GM18505 (cell line): ENCODE measurements around the gene BNIP2.
"Not testable (repeated sequence)": the region's sequence is repeated elsewhere in the genome, so short reads cannot be mapped to it uniquely, and the experiment has no call there.

Experiments used
- ATAC-seq: cut with Tn5 transposase; IDR thresholded peaks from one replicate; pipeline ENCODE4 v1.9.1; 2021; ENCODE audit not compliant: unreplicated experiment
- POLR2A ChIP-seq: IDR thresholded peaks from 4 replicates; pipeline ENCODE4 v1.6.1; 2011; ENCODE audit warnings: borderline replicate concordance; ENCODE audit not compliant: insufficient read depth, insufficient read length; ENCODE audit errors: extremely low read depth

The BNIP2 gene

GRCh38 chr15:59642351-59642750 lies 46.8 kb downstream of the BNIP2 start:
- TF ChIP-seq POLR2A: no peak
- ATAC-seq: no peak

GRCh38 chr15:59637507-59637906 lies 51.6 kb downstream of the BNIP2 start:
- not testable (repeated sequence) for ATAC-seq

DNA sequence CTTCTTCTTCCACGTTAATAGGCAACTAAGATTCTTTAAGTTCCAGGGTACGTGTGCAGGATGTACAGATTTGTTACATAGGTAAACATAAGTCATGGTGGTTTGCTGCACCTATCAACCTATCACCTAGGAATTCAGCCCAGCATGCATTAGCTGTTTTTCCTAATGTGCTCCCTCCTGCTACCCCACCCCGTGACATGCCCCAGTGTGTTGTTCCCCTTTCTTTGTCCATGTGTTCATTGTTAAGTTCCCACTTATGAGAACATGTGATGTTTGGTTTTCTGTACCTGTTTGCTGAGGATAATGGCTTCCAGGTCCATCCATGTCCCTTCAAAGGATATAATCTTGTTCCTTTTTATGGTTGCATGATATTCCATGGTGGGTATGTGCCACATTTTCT lies 52.9 kb downstream of the BNIP2 start:
- no peak for TF ChIP-seq POLR2A
- no peak for ATAC-seq

DNA sequence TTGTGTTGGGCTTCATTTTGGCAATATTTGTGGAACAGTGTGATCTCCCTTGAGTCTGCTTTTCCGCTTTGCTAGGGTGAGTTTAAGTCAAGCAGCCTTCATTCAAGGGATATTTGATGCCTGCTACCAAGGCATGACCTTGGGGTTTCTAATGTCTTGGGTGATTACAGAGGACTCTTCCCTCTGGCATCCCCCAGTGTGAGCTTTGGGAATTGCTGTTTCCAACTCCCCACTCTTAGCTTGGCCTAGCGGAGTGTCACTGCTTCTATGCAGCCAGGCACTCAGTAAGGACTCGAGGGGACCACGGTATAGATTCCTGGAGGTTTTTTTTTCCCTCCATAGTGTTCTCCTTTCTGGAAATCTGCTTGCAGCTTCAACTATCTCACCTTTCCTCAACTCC lies 56.4 kb downstream of the BNIP2 start:
- no peak for TF ChIP-seq POLR2A
- no peak for ATAC-seq

GRCh38 chr15:59622289-59622688 lies 66.8 kb downstream of the BNIP2 start:
- no peak for ATAC-seq

DNA sequence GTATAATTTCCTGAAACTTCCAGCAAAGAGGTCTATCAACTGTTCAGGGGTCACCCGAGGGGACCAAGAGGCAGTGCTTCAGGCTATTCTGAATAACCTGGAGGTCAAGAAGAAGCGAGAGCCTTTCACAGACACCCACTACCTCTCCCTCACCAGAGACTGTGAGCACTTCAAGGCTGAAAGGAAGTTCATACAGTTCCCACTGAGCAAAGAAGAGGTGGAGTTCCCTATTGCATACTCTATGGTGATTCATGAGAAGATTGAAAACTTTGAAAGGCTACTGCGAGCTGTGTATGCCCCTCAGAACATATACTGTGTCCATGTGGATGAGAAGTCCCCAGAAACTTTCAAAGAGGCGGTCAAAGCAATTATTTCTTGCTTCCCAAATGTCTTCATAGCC lies 70.7 kb downstream of the BNIP2 start:
- ATAC-seq: no peak
- no peak for TF ChIP-seq POLR2A

More at GRCh38 chr15:59622289-59622688, 66.8 kb downstream of the BNIP2 start:
- TF ChIP-seq POLR2A: no peak

- no peak for TF ChIP-seq POLR2A
- no peak for ATAC-seq
Measured at GRCh38 chr15:59616379-59616778, 72.7 kb downstream of the BNIP2 start.

DNA sequence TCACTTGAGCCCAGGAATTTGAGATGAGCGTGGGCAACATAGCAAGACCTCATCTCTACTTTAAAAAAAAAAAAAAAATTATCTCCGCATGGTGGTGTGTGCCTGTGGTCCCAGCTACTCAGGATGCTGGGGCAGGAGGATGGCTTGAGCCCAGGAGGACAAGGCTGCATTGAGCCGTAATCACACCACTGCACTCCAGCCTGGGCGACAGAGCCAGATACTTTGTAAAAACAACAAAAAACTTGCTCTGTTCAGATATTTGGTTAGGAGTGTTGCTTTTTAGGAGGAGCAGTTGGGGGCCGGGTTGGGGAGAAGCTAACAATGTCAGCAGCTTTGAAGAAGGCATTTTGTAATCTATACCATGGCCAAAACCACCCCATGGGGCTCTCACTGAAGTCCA lies 73.5 kb downstream of the BNIP2 start:
- TF ChIP-seq POLR2A: no peak
- no peak for ATAC-seq

DNA sequence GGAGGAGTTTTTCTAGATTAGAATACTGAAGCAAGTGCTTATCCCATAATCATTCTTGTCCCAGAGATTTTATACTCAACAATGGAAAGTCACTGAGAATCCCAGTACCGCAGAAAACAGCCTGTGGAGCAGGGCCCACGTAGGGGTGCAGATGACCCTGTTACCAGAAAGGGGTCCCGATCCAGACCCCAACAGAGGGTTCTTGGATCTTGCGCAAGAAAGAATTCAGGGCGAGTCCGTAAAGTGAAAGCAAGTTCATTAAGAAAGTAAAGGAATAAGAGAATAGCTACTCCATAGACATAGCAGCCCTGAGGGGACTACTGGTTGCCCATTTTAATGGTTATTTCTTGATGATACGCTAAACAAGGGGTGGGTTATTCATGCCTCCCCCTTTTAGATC lies 75.0 kb downstream of the BNIP2 start:
- no peak for ATAC-seq

DNA sequence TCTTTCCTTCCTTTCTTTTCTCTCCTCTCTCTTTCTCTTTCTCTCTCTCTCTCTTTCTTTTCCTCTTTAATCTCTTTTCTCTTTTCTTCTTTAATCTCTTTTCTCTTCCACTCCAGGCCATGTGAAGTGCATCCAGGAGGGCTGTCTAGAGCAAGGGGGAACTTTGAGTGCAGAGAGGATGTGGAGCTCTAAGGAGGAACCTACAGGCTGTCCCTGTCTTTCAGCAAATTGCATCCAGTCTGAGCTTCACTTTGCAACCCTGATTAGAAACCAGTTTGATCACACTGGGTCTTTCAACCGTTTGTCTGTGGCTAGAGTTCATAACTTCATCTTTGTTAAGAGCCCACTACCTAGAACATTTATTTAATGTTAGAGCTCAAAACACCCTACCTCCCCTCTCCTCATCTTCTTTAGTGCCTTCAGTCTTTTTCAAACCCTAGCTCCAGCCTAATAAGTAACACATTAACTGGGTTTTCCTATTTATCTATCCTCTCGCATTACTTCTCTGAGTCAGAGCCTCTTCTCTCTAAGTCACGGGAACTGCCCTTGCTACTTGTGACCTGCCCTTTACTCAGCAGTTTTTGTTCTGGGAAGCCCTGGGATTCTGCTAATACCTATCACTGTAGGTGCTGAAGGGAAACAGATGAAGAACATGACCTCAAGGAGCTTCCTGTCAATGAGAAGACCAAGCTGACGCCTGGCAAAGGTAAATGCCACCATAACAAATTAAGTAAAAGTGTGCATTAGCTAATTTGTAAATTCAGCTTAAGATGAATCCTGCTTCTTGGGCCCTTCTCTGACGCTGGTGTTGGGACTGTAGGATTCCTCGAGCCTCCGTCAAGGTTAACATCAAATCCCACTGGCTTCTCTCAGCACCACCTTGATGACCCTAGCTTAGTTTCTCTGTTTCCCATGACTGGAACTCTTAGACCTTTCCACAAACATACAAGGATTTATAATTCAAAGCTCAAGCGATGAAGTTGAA lies 77.6 kb downstream of the BNIP2 start, which contains the start of gene GCNT3:
Gene GCNT3, plus strand, starts transcription at position 508 of the 985 bp plus-strand sequence. CDS start 6,456 bp downstream, outside the sequence.
- ATAC-seq: no peak
- no peak for TF ChIP-seq POLR2A

More for the DNA sequence above, 75.0 kb downstream of the BNIP2 start:
- no peak for TF ChIP-seq POLR2A

DNA sequence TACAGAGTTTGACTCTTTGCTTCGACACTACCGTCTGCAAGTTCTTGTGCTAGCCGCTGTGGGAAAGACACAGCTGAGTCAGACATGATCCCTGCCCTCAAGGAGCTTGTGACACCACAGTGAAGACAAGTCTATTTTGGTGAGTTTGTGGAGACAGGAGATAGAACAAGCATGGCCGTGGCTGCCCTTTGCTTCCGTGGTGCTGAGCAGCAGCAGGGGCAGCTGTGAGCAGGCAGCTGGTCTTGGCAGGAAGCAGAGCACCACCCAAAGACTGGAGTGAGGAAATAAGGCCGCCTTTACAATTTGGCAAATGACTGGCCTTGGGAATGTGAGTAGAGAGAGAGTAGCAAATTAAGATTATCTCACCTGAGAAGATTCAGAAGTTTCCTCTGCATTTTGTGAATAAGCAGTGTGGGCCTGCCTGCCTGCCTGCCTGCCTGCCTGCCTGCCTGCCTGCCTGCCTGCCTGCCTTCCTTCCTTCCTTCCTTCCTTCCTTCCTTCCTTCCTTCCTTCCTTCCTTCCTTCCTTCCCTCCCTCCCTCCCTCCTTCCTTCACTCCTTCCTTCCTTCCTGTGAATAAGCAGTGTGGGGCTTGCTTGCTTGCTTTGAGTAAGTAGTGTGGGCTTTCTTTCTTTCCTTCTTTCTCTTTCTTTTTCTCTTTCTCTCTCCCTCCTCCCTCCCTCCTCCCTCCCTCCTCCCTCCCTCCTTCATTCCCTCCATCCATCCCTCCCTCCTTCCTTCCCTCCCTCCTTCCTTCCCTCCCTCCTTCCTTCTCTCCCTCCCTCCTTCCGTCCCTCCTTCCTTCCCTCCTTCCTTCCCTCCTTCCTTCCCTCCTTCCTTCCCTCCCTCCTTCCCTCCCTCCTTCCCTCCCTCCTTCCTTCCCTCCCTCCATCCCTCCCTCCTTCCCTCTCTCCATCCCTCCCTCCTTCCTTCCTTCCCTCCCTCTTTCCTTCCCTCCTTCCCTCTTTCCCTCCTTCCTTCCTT lies 79.1 kb downstream of the BNIP2 start:
- ATAC-seq: no peak
- no peak for TF ChIP-seq POLR2A
